Upper lobe of left lung (tissue), 4 donors: ENCODE data around the gene BEND4.

Experiments used
- CTCF ChIP-seq, 6 experiments: fragments of 450-650 bp in 4 of 6; fragments of 200-600 bp in 2 of 6; sonication (generic) in 2 of 6; IDR thresholded peaks; one replicate each; pipeline ENCODE4 v1.5.1; 2016 to 2019; ENCODE audit warnings: antibody characterized with exemption in 6 of 6
- EP300 ChIP-seq, 4 donors: sonication (generic); formaldehyde crosslinking; IDR thresholded peaks; one replicate each; pipeline ENCODE4 v1.5.1; 2017; ENCODE audit warnings: antibody characterized with exemption in 4 of 4, control low read depth in 2 of 4

- no peak for TF ChIP-seq CTCF (IDR thresholded peaks at IDR 0.05)
- no peak for TF ChIP-seq EP300 (IDR thresholded peaks at IDR 0.05)
These were observed 39.6 kb downstream of the BEND4 start for GRCh38 chr4:42112846-42113245.
